Nasal cavity respiratory epithelium epithelial cell of viscerocranial mucosa (primary cell): ENCODE results near the gene WBP1. TPM values are rescaled to one million over a fixed set of nuclear protein-coding genes. Genes with fewer than 3 reads are reported as not detected.

Experiments used
- total RNA-seq: library from RNA; depleted of rRNA; stranded (reverse); fragments of >200 nt; gene quantifications from 2 replicates; pipeline ENCODE4 v1.2.3, GENCODE V29; 2014

WBP1 gene
- 24.4 and 27.7 TPM in 2 replicates for total RNA-seq

DNA sequence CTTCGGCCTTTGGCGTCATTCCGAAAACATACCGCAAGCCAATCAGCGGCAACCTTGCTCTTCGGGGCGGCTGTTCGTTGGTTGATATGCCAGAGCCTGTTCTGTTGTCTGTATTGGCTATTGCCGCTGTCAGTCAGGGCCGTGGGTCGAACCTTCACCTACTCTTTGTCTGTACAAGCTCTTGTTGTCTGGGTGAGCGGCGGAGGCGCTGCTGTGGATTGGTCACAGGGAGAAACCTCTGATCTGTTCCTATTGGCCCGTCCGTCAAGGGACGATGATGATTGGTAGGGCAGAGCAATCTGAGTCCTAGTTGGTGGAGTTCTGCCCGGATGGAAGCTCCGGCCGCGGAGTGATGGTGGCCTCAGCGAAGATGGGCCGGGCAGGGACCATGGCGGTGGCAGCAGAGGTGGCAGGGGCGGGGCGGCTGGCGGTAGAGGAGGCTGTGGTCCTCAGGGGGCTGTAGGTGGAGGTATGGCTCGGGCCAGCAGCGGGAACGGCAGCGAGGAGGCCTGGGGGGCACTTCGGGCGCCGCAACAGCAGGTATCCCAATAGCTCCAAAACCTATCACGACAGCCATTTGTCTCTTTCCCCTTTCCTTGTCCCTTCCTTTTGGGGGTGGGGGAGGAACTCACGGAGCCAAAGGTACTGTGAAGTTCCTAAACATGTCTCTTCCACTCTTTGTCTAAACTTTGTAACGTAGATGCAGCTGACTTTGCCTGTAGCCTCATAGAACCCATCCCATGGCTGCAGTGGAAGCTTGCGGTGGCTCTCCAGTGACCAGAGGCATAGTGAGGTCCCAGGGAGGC is at the start of gene WBP1:
TSS of gene WBP1 (plus strand) at position 307 of the 806 bp plus-strand sequence. CDS start at position 472, 165 bp downstream.

DNA sequence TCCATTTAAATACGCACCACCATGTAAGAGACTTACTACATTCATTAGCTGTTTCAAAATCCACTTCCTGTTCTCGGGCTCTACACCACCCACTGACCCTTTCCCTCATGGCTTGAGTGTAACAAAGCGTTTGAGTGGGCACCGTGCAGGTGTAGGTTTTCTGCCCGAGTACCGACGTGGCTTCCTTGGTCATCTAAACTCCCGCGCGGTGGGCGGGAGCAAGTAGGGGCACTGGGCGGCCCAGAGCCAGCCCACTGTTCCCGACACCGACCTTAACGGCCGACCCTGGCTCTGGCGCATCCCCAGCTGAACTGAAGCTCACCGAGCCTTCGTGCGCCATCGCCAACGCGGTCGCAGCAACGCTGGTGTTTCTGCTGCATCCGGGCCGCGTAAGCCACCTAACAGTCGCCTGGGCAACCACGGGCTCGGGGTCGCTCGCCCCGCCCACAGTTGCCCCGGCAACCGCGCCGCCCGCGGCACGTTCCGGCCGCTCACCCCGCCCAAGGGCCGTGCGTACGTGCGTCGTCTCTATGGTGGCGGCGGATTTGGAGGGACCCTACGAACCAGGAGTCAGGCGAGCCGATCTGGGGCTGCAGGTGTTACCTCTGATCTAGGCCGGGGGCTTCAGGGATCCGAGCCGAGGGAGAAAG is 36.9 kb upstream of the WBP1 start, which contains the start of the genes C2orf81 and WDR54:
TSS of gene C2orf81 (minus strand) at position 399 of the 650 bp plus-strand sequence. CDS start at position 340, 59 bp downstream.
TSS of gene WDR54 (plus strand) at position 510 of the 650 bp plus-strand sequence. CDS start 424 bp downstream, outside the sequence.

DNA sequence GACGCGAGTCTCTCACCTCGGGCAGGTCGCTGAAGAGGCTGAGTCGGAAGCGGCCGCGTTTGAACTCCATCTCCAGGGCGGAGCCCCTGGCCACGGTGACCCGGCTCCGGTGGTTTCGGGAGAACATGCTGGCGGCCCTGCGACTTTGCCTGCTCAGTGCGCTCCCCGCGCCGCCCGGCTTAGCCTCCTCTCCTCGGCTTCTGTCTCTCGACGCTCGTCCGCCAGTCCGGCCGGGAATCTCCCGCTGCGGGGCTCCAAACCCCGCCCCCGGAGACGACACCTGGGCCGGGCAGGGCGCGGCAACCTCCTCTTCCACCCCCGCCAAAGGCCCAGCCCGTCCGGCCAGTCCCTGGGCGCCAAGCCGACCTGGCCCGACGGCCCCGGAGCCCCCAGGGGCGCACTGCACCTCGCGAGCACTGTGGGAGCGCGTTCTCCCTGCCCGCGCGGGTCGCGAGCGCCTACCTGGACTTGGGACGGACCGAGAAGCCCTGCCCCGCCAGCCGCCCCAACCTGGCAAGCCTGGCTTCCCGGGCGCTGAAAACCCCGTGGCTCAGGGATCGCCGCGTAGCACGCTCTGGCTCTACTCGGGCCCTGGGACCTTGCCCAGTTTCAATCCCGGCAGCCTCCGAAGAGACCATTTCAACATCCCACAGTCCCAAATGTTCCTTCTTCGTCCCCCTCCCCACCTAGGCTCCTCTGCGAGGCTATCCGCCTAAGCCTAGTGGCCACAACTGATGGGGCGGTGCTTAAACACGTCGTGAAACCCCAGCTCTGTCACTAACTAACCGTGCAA is 16.4 kb upstream of the WBP1 start, which contains the start of gene RTKN:
TSS of gene RTKN (minus strand) at position 248 of the 793 bp plus-strand sequence. CDS start at position 127, 121 bp downstream.

DNA sequence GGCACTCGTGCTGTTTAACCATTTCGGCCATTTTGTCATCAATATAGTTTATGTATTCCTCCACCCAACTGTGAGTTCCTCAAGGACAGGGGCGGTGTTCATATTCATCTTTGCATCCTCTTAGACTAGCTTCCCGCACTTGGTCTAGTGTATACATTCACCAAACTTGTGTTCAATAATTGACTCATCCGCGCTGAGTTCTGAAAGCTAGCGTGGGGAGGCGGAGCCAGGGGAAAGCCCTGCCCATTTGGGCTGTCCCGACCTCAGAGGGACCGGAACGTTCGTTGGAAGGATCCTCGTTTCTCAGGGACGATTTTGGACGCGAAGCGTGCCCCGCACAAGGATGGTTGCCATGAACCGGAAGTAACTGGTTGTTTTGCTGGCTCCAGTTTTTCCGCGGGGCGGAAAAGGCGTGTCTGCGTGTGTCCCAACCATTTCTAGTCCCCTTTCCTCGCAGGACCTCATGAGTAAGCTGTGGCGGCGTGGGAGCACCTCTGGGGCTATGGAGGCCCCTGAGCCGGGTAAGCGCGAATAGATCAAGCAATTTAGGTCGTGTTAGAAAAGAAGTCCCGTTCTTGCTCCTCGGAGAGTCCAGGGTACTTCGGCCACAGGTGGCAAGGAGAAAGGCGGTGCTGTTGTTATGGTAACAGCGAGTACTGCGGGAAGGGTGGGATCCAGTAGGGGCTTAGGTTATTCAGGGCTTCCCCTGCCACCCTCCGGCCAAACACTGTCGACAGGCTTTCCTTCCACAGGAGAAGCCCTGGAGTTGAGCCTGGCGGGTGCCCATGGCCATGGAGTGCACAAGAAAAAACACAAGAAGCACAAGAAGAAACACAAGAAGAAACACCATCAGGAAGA is 3.4 kb upstream of the WBP1 start, which contains the start of gene INO80B:
TSS of gene INO80B (plus strand) at position 434 of the 858 bp plus-strand sequence. CDS start at position 464, 30 bp downstream.

DNA sequence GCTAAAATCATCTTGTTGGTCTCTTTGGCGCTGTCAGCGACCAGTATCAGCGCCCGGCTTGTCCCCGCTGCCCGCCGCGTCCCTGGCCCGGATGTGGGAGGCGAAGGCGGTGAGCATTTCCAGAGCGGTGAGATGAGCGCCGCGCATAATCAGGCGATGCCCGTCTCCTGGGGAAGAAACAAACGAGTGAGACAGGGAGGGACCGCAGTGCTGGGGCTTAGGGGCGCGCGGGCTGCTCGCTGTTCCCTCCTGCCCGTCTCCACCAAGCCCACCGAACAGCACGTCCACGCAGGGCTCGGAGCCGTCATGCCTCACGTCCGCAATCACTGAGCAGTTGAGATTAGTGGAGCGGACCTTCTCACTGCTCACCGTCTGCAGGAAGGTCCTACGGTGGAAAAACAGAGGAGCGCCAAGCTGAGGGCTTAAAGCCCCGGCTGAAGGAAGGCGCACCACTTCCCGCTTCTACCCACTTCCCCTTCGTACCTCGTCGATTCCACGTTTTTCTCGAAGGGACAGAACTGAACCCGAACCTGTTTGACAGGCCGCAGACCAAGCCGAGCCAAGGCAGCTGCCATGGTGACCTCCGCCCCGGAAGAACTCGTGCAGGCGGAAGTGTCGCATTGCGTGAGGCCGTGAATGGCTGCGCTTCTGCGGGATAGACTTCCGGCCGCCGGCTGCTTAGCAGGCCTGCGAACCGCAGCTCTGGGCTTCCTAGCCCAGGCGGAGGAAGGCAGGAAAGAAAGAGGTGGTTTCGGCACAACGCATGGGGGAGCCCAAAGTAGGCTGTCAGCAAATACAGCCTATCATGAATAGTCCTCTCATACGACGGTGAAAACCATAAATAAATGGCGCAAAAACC is 14.1 kb downstream of the WBP1 start, which contains the start of gene MRPL53:
TSS of gene MRPL53 (minus strand) at position 595 of the 859 bp plus-strand sequence. CDS start at position 575, 20 bp downstream.

DNA sequence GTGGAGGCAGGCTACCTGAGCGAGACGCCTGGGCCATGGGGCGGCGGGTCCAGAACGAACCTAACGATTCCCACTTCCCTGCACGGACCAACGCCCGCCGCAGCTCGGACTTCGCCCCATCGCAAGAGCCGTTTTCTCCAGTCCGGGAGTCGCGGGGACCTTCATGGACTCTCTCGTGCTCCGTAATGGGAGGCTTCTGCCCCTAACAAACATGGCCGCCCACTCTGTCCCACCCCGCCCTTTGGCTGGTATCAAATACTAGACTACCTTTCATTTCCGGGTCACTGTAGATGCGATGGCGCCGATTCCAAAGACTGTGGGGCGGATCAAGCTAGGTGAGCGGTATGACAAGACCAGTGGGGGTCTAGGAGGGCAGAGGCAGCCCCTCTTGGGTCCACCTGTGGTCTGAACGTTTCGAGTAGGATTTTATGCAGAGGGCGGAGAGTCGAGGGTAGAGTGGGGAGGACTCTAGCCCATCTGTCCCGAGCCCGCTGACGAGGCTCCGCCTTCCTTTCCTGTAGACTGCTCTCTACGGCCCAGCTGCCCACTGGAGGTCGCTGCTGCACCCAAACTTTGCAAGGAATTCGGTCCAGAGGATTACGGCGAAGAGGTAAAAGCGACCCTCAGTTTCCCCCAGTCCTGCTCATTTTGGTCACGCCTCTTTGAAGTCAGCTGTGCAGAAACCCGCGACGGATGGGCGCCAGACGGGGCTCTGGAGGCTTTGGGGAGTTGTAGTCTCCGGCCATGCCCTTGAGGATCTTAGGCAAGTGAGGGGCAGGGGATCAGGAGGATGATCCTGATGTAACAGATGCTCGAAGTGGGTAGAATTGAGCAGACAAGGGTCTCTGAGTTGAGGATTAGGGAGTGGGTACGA is 24.8 kb downstream of the WBP1 start, which contains the start of the genes CCDC142 and TTC31:
TSS of gene CCDC142 (minus strand) at position 198 of the 874 bp plus-strand sequence. CDS start at position 37, 161 bp downstream.
TSS of gene TTC31 (plus strand) at position 281 of the 874 bp plus-strand sequence. CDS start at position 296, 15 bp downstream.

DNA sequence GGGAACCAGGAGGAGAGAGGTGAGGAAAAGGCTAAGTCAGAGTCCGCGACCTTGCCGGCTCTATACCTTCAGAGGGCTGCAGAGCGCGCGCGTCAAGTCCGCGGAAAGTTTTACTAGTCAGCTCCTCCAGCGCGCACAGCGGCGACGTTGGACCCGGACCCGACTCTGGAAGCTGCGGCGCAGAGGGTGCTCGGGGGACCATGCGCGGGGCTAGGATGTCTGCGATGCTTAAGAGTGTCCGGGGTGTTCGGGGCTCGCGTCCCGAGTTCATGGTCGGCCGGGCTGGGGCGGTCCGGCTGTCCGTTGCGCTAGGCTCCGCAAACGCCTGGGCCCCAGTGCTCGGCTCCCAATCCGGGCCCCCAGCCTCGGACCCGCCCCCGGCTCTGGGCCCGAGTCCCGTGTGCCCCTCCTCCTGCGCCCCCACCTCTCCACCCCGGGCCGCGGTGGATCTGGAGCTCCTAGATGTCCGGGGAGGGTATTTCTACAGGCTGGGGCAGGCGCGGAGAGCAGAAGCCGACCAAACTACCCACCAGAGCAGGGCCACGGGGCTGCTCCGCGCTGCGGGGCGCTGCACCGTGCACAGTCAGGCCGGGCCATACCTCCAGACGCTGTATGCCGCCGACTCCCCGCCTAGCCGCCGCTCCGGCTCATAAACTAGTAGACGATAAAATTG is 41.2 kb downstream of the WBP1 start, which contains the start of gene LBX2:
TSS of gene LBX2 (minus strand) at position 337 of the 673 bp plus-strand sequence. CDS start at position 271, 66 bp downstream.

DNA sequence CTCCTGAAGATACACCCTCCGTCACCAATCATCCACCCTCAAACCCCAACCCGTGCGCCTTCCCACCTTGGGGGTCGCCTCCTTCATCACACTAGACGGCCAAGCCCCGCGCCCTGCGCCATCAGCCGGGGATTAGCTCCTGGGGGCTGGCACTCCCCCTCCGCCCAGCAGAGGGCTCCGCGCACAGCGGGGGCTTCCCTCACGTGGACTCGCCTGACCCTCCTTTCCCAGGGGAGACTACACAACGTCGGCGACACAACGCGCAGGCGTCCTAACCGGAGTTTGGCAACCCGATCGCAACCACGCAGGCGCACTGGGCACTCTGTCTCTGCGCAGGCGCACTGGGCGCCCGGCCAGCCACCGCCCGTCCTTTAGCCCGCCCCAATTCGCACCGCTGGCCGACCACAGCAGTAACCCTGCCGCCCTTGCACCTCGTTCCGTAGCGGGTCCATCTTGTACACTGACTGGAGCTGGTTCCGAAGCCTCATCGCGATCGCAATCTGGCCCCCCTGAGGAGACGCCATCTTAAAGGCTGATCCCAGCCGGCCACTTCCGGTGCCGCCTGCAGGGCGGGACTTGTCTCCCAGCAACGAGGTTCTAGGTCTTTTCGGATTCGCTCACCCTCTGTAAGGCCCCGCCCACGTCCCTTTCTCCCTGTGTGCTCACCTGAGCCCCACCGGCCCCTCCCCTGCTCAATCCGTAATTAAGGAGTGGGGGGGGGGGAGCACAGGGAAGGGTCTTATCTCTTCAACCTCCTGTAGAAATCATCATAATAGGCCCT is 49.1 kb downstream of the WBP1 start, which contains the start of gene PCGF1:
TSS of gene PCGF1 (minus strand) at position 551 of the 781 bp plus-strand sequence. CDS start at position 524, 27 bp downstream.

Other genes with a start within 250 kb of the WBP1 start
- gene SLC4A5, start 115.0 kb upstream of the WBP1 start, total RNA-seq: under 0.01 and 0.21 TPM in 2 replicates
- gene DCTN1, start 78.1 kb upstream of the WBP1 start, total RNA-seq: 52.6 and 114 TPM in 2 replicates
- under 0.01 and 0.85 TPM in 2 replicates for gene C2orf81, start 36.8 kb upstream of the WBP1 start, total RNA-seq
- 16.9 and 19.5 TPM in 2 replicates for gene WDR54, start 36.7 kb upstream of the WBP1 start, total RNA-seq
- gene RTKN, start 16.5 kb upstream of the WBP1 start, total RNA-seq: 33.2 and 51.9 TPM in 2 replicates
- 9.9 and 14.5 TPM in 2 replicates for gene INO80B, start 3.4 kb upstream of the WBP1 start, total RNA-seq
- 64.4 and 67.0 TPM in 2 replicates for gene MOGS, start 6.9 kb downstream of the WBP1 start, total RNA-seq
- 18.4 and 27.0 TPM in 2 replicates for gene MRPL53, start 14.2 kb downstream of the WBP1 start, total RNA-seq
- 9.9 and 12.7 TPM in 2 replicates for gene CCDC142, start 24.6 kb downstream of the WBP1 start, total RNA-seq
- gene TTC31, start 24.6 kb downstream of the WBP1 start, total RNA-seq: 6.8 and 11.6 TPM in 2 replicates
- 0.68 and 1.00 TPM in 2 replicates for gene LBX2, start 41.2 kb downstream of the WBP1 start, total RNA-seq
- 36.4 and 39.0 TPM in 2 replicates for gene PCGF1, start 49.3 kb downstream of the WBP1 start, total RNA-seq
- gene TLX2, start 56.0 kb downstream of the WBP1 start, total RNA-seq: not detected in 2 replicates
- 1.0 and 3.9 TPM in 2 replicates for gene DQX1, start 67.8 kb downstream of the WBP1 start, total RNA-seq
- gene AUP1, start 71.3 kb downstream of the WBP1 start, total RNA-seq: 111 and 175 TPM in 2 replicates
- gene HTRA2, start 71.5 kb downstream of the WBP1 start, total RNA-seq: 31.9 and 59.8 TPM in 2 replicates
- 0.28 and 0.34 TPM in 2 replicates for gene LOXL3, start 95.5 kb downstream of the WBP1 start, total RNA-seq
- 0.68 and 2.1 TPM in 2 replicates for gene DOK1, start 96.3 kb downstream of the WBP1 start, total RNA-seq
- 2.1 and 2.8 TPM in 2 replicates for gene M1AP, start 189.9 kb downstream of the WBP1 start, total RNA-seq
- 3.1 and 10.8 TPM in 2 replicates for gene SEMA4F, start 195.8 kb downstream of the WBP1 start, total RNA-seq